Endodermal cell (in vitro differentiated cells): ENCODE measurements around the gene OR12D2. TPM values are rescaled to one million over a fixed set of nuclear protein-coding genes. Genes with fewer than 3 reads are reported as not detected.
A peak's percentile ranks its signal among the peaks of the same experiment; 100 is the strongest.

Source experiments
- DNase-seq: peaks from one replicate; pipeline ENCODE4 v3.0.0-alpha.2; 2017
- H3K27ac ChIP-seq: 2 replicates; pipeline ENCODE4 v1.5.1; 2013; ENCODE audit warnings: mild to moderate bottlenecking, low read depth, low read length, moderate library complexity
- H3K27me3 ChIP-seq: 2 replicates; pipeline ENCODE4 v1.6.1; 2013; ENCODE audit warnings: mild to moderate bottlenecking, low read length, moderate library complexity; ENCODE audit not compliant: insufficient read depth, control insufficient read depth, poor library complexity, severe bottlenecking
- H3K36me3 ChIP-seq: 2 replicates; pipeline ENCODE4 v1.7.0; 2013; ENCODE audit warnings: mild to moderate bottlenecking, low read length, moderate library complexity; ENCODE audit not compliant: control insufficient read depth, insufficient read depth
- H3K4me1 ChIP-seq: one replicate; pipeline ENCODE4 v1.7.0; 2013; ENCODE audit warnings: low read length; ENCODE audit not compliant: control insufficient read depth, insufficient read depth
- H3K4me3 ChIP-seq: 2 replicates; pipeline ENCODE4 v1.5.1; 2013; ENCODE audit warnings: mild to moderate bottlenecking, low read length, moderate library complexity
- H3K9ac ChIP-seq: 2 replicates; pipeline ENCODE4 v1.6.1; 2013; ENCODE audit warnings: mild to moderate bottlenecking, low read length, moderate library complexity; ENCODE audit not compliant: poor library complexity, severe bottlenecking; ENCODE audit errors: extremely low read depth
- H3K9me3 ChIP-seq: 2 replicates; pipeline ENCODE4 v1.6.1; 2013; ENCODE audit warnings: mild to moderate bottlenecking, low read length, moderate library complexity; ENCODE audit not compliant: control insufficient read depth
- H3K27ac Mint-ChIP-seq: 2 replicates; pipeline ENCODE4 v1.8.0; 2020; ENCODE audit warnings: mixed read lengths
- H3K27me3 Mint-ChIP-seq: 2 replicates; pipeline ENCODE4 v1.8.0; 2021; ENCODE audit warnings: mild to moderate bottlenecking, mixed read lengths; ENCODE audit not compliant: insufficient read depth
- H3K36me3 Mint-ChIP-seq: 2 replicates; pipeline ENCODE4 v1.8.0; 2020; ENCODE audit warnings: low read depth, mixed read lengths
- H3K4me1 Mint-ChIP-seq: 2 replicates; pipeline ENCODE4 v1.8.0; 2020; ENCODE audit warnings: mixed read lengths
- H3K4me3 Mint-ChIP-seq: 2 replicates; pipeline ENCODE4 v1.8.0; 2020; ENCODE audit warnings: mild to moderate bottlenecking, moderate library complexity, mixed read lengths
- H3K9me3 Mint-ChIP-seq: 2 replicates; pipeline ENCODE4 v1.8.0; 2020; ENCODE audit warnings: mild to moderate bottlenecking, mixed read lengths
- WGBS, 2 experiments: methylation state at CpG; one replicate each; pipeline versions ENCODE4 v1.1.5 to v1.1.7; 2013; ENCODE audit warnings: missing lambda C conversion rate in 2 of 2, mixed read lengths in 1 of 2; ENCODE audit not compliant: insufficient coverage in 1 of 2, insufficient read length in 1 of 2; 5-methylcytosine and 5-hydroxymethylcytosine counted together
- total RNA-seq, 2 donors: library from RNA; stranded (reverse); fragmentation: NEBNext Ultra II Directional in 1 of 2; extraction: Animal tissue kit (Norgen Biotek cat#: 25700) in 1 of 2; gene quantifications; 2 replicates in 1 of 2; 3 replicates in 1 of 2; pipeline ENCODE4 v1.2.1, GENCODE V29; 2021
- TF ChIP-seq, protein P1 (sequence below): fragments of 200-600 bp; sonication (generic); conservative IDR thresholded peaks from 2 replicates; pipeline ENCODE4 v1.5.0; 2021; ENCODE audit warnings: antibody characterized with exemption, mild to moderate bottlenecking

OR12D2 gene
- total RNA-seq, 2 donors from 2014 or later: not detected

DNA sequence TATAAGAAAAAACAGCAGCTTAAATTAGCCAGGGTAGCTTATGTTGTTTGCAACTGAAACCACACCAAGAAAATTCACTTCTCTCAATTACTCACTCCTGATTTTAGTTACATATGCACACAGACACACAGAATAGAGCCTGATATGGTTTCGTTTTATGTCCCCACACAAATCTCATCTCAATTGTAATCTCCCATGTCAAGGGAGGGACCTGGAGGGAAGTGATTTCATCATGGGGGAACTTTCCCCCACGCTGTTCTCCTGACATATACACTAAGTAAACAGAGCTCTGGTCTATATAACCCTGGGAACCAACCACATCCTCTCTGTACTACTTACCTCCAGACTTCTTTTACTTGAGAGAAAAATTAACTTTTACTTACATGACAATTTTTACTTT is 29.1 kb downstream of the OR12D2 start:
- H3K9me3 ChIP-seq: no peaks in the 10 kb centered on the region
- no peak for DNase-seq
- no peak overlapping the region for H3K27ac ChIP-seq
- no peak overlapping the region for H3K4me3 ChIP-seq
- H3K27me3 ChIP-seq: no peaks in the 10 kb centered on the region
- Mint-ChIP-seq H3K36me3 (no peaks in the 10 kb centered on the region), H3K4me3 (no peak overlapping the region), H3K9me3 (no peaks in the 10 kb centered on the region), H3K27me3 (no peaks in the 10 kb centered on the region), H3K4me1 (no peaks in the 10 kb centered on the region), H3K27ac (no peak overlapping the region)
- H3K36me3 ChIP-seq: no peaks in the 10 kb centered on the region
- TF ChIP-seq, protein P1, sequence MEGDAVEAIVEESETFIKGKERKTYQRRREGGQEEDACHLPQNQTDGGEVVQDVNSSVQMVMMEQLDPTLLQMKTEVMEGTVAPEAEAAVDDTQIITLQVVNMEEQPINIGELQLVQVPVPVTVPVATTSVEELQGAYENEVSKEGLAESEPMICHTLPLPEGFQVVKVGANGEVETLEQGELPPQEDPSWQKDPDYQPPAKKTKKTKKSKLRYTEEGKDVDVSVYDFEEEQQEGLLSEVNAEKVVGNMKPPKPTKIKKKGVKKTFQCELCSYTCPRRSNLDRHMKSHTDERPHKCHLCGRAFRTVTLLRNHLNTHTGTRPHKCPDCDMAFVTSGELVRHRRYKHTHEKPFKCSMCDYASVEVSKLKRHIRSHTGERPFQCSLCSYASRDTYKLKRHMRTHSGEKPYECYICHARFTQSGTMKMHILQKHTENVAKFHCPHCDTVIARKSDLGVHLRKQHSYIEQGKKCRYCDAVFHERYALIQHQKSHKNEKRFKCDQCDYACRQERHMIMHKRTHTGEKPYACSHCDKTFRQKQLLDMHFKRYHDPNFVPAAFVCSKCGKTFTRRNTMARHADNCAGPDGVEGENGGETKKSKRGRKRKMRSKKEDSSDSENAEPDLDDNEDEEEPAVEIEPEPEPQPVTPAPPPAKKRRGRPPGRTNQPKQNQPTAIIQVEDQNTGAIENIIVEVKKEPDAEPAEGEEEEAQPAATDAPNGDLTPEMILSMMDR: no peak
- H3K9ac ChIP-seq: no peak overlapping the region
- WGBS, 2 experiments: 91% methylated on average over 2 of the region's 2 CpGs; no CpG with 5 or more reads in 1 of the 2 experiments
- H3K4me1 ChIP-seq: no peaks in the 10 kb centered on the region

DNA sequence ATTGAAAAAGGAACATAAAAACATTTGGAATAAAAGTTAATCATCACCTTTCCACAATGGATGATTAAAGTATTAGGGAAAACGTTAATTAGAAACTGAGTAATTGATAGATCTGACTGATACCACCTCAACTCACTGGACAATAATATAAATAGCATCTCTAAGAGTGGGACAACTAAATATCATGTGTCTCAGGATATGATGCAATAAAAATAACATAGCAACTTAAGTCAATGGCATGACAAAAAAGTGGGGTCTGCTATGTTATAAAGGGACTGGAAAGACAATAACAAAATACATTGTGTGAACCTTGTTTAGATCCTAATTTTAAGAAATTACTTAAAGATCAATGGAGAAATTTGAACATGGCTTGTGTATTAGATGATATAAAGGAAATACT is 29.6 kb downstream of the OR12D2 start:
- TF ChIP-seq, protein P1: no peak
- Histone ChIP-seq H3K4me3 (no peak overlapping the region), H3K36me3 (no peaks in the 10 kb centered on the region), H3K9me3 (no peaks in the 10 kb centered on the region), H3K27ac (no peak overlapping the region), H3K4me1 (no peaks in the 10 kb centered on the region), H3K9ac (no peak overlapping the region), H3K27me3 (no peaks in the 10 kb centered on the region)
- no peaks in the 10 kb centered on the region for H3K36me3 Mint-ChIP-seq
- H3K9me3 Mint-ChIP-seq: no peaks in the 10 kb centered on the region
- no CpG with 5 or more reads among the region's 1 CpG for WGBS, 2 experiments
- no peaks in the 10 kb centered on the region for H3K27me3 Mint-ChIP-seq
- no peak for DNase-seq
- no peak overlapping the region for H3K27ac Mint-ChIP-seq
- no peak overlapping the region for H3K4me3 Mint-ChIP-seq
- no peaks in the 10 kb centered on the region for H3K4me1 Mint-ChIP-seq

DNA sequence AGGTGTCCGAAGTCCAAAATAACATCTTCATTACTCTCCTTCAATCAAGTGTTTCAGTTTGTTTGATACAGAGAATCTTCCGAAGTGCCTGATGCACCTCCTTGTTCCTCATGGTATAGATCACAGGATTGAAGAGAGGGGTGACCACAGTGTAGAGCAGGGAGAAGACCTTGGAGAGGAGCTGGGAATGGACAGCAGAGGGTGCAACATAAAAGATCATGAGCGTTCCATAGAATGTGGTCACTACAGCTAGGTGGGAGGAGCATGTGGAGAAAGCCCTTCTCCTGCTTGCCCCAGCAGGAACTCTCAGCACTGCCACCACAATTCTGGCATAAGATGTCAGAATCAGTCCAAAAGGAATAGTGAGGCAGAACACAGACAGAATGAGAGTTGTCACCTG is 31.2 kb downstream of the OR12D2 start:
- H3K4me3 Mint-ChIP-seq: no peak overlapping the region
- no peaks in the 10 kb centered on the region for H3K27me3 ChIP-seq
- H3K36me3 Mint-ChIP-seq: no peaks in the 10 kb centered on the region
- H3K9me3 ChIP-seq: no peaks in the 10 kb centered on the region
- no peak overlapping the region for H3K4me3 ChIP-seq
- no peaks in the 10 kb centered on the region for H3K9me3 Mint-ChIP-seq
- 93 to 96% methylated on average over 2 to 3 of the region's 3 CpGs for WGBS, 2 experiments
- no peak overlapping the region for H3K27ac ChIP-seq
- no peaks in the 10 kb centered on the region for H3K4me1 ChIP-seq
- no peaks in the 10 kb centered on the region for H3K36me3 ChIP-seq
- no peak for DNase-seq
- H3K27me3 Mint-ChIP-seq: no peaks in the 10 kb centered on the region
- no peak overlapping the region for H3K9ac ChIP-seq
- H3K27ac Mint-ChIP-seq: no peak overlapping the region
- H3K4me1 Mint-ChIP-seq: no peaks in the 10 kb centered on the region
- TF ChIP-seq, protein P1: peak; percentile 16
